Stimulated activated naive CD8-positive, alpha-beta T cell treated with anti-CD3 and anti-CD28 coated beads, Interleukin-15, Interleukin-2, amounts not matched to agents 100 ng/mL and 50 ng/mL, for 24 hours (primary cell): ENCODE data around the gene ARID1B.

Experiments
- H3K27ac Mint-ChIP-seq: one replicate; pipeline ENCODE4 v1.8.0; 2021; ENCODE audit warnings: mild to moderate bottlenecking, mixed read lengths
- H3K27me3 Mint-ChIP-seq: one replicate; pipeline ENCODE4 v1.8.0; 2021; ENCODE audit warnings: mixed read lengths
- H3K36me3 Mint-ChIP-seq: one replicate; pipeline ENCODE4 v1.8.0; 2021; ENCODE audit warnings: low read depth, mixed read lengths
- H3K4me1 Mint-ChIP-seq: one replicate; pipeline ENCODE4 v1.8.0; 2021; ENCODE audit warnings: low read depth, mixed read lengths
- H3K4me3 Mint-ChIP-seq: one replicate; pipeline ENCODE4 v1.8.0; 2021; ENCODE audit warnings: mild to moderate bottlenecking, mixed read lengths
- H3K9me3 Mint-ChIP-seq: one replicate; pipeline ENCODE4 v1.8.0; 2021; ENCODE audit warnings: mixed read lengths

ARID1B gene

DNA sequence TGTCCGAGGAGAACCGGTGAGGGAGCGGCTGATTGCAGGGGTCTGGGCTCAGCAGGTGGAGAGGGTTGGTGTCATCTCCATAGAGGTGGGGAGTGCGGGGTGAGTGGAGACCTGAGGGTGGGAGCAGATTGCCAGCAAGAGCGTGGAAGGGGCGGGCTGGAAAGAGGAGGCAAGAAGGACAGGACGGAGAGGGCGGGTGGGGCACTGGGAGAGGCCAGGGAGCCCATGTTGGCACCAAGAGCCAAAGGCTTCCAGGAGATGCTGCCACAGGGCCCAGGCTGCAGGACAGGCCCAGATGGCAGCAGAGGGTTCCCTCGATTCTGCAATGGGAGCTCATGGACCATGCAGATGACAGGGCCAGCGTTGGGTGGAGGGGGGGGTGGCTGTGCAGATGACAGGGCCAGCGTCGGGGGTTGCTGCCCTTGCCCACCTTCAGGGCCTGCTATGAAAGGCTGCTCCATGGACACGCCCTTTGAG is 440.8 kb downstream of the ARID1B start:
- Mint-ChIP-seq H3K27me3 (no peaks in the 10 kb centered on the region), H3K4me1 (peaks cover 25% of the 10 kb centered on the region), H3K27ac (no peak overlapping the region), H3K9me3 (no peaks in the 10 kb centered on the region), H3K4me3 (no peak overlapping the region), H3K36me3 (no peaks in the 10 kb centered on the region)

DNA sequence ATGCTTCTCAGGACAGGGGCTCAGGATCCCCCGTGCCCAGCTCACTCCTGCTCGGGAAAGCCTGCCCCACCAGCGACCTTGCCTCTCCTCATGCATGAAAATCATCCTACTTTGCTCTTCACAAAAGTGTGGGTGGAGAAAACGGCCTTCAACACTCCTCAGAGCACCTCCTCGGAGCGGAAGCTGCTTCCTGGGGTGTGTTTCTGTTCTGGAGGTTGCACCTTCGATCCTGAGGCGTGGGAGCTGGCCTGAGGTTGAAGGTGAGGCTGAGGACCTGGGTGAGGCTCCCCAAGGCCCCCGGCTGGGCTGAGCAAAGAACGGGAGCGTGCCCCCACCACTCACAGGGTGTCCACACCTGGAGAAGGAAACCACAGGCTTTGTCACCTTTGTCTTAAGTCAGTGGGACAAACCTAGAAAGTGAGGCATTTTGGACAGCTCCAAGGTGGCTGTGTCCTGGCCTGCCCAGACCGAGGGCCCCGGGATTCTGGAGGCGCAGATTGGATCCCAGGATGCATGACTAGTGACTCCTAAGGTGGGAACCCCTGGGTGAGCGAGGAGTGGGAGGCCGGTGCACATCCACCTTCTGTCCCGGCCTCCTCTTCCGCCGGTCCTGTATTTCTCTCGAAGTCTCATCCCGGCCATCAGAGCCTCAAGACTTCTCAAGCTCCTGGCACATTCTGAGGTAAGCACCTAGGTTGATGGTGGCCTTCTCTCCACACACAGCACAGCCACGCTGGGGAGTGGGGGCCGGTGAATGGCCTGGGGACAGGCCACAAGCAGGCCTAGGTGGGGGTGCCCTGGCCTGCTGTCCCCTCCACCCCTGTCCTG is 441.4 kb downstream of the ARID1B start:
- H3K9me3 Mint-ChIP-seq = no peaks in the 10 kb centered on the region
- peaks cover 29% of the 10 kb centered on the region for H3K4me1 Mint-ChIP-seq
- H3K4me3 Mint-ChIP-seq = no peak overlapping the region
- H3K27ac Mint-ChIP-seq = no peak overlapping the region
- H3K27me3 Mint-ChIP-seq = no peaks in the 10 kb centered on the region
- H3K36me3 Mint-ChIP-seq = no peaks in the 10 kb centered on the region

DNA sequence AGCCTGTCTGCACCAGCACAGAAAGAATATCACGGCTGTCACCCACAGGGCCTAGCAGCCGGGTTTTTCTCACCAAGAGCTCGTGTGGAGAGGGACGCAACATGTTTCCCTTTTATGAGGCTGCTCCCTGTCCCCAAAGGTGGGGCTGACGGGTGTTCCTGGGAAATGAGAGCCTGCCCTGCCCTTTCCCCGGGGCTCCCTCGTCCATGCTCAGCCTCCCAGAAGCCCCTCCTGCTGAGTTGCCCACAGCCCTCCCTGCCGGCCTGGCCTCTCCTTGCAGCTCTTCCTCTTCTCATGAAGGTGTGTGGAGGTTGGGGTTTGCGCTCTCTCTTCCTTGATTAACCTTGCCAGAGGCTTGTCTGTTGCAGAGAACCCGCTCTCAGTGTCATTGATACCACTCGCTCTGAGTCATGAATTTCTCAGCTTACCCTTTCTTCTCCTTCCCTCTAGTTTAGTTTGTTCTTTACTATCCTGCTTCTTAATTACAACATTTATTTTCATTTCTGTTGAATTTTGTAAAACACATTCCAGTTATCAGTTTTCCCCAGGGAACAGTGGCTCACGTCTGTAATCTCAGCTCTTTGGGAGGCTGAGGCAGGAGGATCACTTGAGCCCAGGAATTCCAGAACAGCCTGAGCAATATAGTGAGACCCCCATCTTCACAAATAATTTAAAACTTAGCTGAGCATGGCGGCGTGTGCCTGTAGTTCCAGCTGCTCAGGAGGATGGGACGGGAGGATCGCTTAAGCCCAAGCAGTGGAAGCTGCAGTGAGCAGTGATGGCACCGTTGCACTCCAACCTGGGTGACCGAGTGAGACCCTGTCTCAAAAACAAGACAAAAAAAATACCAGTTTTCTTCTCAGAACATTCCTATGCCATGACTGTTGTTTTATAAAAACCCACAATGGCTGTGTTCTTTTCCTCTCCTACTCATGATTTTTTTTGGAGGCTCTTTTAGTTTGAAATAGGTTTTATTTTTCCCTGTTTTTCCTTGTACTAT is 442.3 kb downstream of the ARID1B start:
- no peaks in the 10 kb centered on the region for H3K9me3 Mint-ChIP-seq
- H3K4me1 Mint-ChIP-seq = peaks cover 34% of the 10 kb centered on the region
- no peaks in the 10 kb centered on the region for H3K36me3 Mint-ChIP-seq
- no peaks in the 10 kb centered on the region for H3K27me3 Mint-ChIP-seq
- H3K4me3 Mint-ChIP-seq = no peak overlapping the region
- H3K27ac Mint-ChIP-seq = no peak overlapping the region

DNA sequence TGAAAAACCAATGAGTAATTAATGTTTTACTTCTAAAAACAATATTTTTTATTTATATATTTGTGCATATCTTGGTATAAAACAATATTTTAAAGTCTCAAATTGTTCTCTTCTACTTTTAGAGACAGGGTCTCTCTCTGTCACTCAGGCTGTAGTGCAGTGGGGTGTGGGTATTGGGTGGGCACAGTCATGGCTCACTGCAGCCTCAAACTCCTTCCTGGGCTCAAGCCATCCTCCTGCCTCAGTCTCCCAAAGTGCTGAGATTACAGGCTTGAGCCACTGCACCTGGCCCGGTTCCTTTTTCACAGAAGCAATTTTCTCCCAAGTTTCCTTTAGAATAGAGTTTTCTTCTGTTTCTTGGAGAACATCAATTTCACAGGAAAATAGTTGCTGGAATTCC is 443.3 kb downstream of the ARID1B start:
- H3K4me1 Mint-ChIP-seq = peaks cover 34% of the 10 kb centered on the region
- H3K9me3 Mint-ChIP-seq = no peaks in the 10 kb centered on the region

DNA sequence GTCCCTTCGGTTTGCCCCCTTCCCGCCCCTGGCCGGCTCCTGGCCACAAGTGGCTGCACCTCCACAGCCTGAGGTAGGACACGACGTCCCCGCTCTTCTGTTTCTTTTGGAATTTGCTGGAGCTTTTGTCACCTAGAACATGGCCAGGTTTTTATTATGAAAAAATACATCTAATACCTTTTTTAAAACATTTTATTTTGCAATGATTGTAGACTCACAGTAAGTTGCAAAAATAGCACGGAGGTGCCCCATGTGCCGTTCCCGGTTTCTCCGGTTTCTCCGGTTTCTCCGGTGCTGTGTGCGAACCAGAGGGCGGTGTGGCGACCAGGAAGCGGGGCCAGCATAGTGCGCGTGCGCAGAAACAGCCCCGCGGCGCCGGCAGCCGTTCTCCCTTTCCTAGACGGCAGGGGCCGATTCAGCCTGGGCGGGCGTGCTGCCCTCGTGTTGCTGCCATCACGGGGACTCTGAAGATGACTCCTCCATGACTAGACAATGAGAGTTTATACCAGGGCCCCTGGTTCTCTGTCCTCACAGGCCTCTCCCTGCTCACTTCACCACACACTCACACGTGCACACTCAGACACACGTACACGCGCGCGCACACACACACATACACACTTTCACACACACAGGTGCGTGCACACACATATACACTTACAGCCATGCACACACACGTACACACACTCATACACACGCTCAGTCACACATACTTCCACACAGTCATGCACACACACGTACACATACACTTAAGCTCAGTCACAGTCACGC is 444.1 kb downstream of the ARID1B start:
- Mint-ChIP-seq H3K27ac (peak overlapping the region; percentile 85), H3K4me1 (peaks cover 34% of the 10 kb centered on the region), H3K9me3 (no peaks in the 10 kb centered on the region)

More for the DNA sequence above, 443.3 kb downstream of the ARID1B start:
- Mint-ChIP-seq H3K4me3 (peak overlapping the region; percentile 83), H3K27ac (no peak overlapping the region), H3K27me3 (no peaks in the 10 kb centered on the region), H3K36me3 (no peaks in the 10 kb centered on the region)

DNA sequence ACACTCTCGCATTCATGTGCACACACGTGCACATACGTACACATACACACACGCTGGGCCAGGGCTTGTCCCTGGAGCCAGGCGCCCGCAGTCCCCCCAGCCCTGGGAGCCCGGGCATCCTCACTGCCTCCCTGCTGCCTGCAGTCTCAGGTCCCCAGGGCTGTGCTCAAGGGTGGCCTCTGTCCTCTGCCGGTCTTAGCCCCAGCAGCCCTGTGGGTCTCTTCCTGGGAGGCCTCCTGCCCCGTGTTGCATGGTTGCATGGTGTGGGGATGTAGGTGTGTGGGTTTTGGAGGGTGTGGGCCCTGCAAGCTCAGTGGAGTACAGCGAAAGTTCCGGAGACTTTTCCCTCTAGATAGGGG is 444.6 kb downstream of the ARID1B start:
- H3K36me3 Mint-ChIP-seq = no peaks in the 10 kb centered on the region
- H3K27ac Mint-ChIP-seq = peak overlapping the region; percentile 85
- peaks cover 35% of the 10 kb centered on the region for H3K4me1 Mint-ChIP-seq
- peak overlapping the region; percentile 83 for H3K4me3 Mint-ChIP-seq
- H3K9me3 Mint-ChIP-seq = no peaks in the 10 kb centered on the region
- no peaks in the 10 kb centered on the region for H3K27me3 Mint-ChIP-seq

More for the DNA sequence above, 444.1 kb downstream of the ARID1B start:
- Mint-ChIP-seq H3K27me3 (no peaks in the 10 kb centered on the region), H3K36me3 (no peaks in the 10 kb centered on the region), H3K4me3 (peak overlapping the region; percentile 83)

DNA sequence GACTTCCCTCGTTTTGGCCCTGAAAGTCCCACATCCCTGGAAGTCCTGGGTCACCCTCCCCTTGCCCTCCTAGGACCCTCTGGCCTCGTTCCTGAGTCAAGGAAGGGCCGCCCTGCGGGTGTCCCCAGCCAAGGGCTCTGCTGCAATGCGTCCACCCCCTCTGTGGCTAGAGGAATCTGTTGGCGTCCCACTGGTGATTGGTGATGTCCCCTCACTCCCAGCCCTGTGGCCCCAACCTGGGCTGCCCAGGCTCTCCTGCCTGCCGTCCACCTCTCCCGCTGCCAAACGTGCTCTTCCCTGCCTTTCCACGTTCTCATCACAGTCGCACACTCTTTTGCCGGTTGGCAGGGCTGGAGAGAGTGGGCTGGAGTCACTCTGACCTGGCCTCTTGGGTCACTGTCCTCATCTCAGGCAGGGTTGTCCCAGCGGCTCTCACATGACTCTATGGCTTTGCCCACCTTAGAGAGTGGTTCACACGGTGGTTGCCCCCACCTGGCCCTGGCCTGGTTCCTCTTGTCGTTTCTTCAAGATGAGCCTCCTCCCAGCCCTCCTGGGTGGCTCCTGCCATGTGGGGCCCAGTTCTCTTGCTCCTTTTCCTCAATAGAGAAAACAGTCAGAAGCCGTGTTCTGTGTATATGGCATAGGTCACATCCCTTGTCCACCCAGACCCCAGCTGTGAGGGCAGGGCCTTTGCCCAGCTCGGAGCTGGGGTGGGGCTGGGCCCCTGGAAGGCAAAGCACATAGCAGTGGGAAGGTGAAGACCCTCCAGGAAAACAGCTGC is 445.2 kb downstream of the ARID1B start:
- H3K4me1 Mint-ChIP-seq = peaks cover 41% of the 10 kb centered on the region
- no peaks in the 10 kb centered on the region for H3K27me3 Mint-ChIP-seq
- no peaks in the 10 kb centered on the region for H3K36me3 Mint-ChIP-seq
- H3K4me3 Mint-ChIP-seq = peak overlapping the region; percentile 14
- no peak overlapping the region for H3K27ac Mint-ChIP-seq
- H3K9me3 Mint-ChIP-seq = no peaks in the 10 kb centered on the region

DNA sequence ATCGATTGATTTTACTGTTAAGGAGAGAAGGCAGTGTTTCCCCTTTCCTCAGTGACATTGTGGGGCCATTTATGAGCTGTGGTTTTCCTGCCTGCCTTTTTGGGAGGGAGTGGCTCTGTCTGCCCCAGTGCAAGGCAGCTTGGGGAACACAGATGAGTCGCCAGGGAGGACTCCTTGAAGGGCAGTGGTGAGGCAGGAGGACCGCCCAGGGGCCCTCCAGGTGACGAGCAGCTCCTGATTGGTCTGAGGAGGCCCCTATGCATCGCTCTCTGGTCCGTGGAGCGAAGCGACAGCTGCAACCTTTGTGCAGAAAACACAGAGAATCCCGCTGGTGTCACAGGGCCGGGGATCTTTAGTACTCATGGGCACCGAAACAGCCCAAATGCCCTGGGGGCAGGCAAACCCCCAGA is 445.8 kb downstream of the ARID1B start:
- Mint-ChIP-seq H3K27ac (no peak overlapping the region), H3K36me3 (no peaks in the 10 kb centered on the region), H3K4me1 (peaks cover 47% of the 10 kb centered on the region)

DNA sequence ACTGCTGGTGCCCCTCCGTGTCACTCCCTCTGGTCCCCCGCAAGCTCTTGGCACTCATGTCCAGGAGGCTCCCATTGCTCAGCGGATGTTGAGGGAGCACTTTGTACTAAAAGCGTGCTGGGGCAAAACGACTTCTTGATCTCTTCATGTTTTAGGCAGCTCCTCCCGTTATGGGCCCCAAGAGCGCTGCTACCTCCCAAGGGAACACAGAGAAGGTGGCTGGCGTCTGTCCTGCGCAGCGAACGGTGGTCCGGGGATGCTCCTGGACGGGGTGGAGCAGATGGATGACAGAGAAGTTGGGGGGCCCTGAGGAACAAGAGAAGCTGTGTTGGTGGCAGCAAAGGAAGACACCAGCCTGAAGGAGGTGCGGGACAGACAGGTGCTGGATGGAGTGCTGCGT is 446.3 kb downstream of the ARID1B start:
- H3K9me3 Mint-ChIP-seq = no peaks in the 10 kb centered on the region
- no peak overlapping the region for H3K4me3 Mint-ChIP-seq
- no peaks in the 10 kb centered on the region for H3K27me3 Mint-ChIP-seq
- H3K27ac Mint-ChIP-seq = no peak overlapping the region
- peaks cover 47% of the 10 kb centered on the region for H3K4me1 Mint-ChIP-seq
- no peaks in the 10 kb centered on the region for H3K36me3 Mint-ChIP-seq

More for the DNA sequence above, 445.8 kb downstream of the ARID1B start:
- Mint-ChIP-seq H3K4me3 (no peak overlapping the region), H3K9me3 (no peaks in the 10 kb centered on the region), H3K27me3 (no peaks in the 10 kb centered on the region)

DNA sequence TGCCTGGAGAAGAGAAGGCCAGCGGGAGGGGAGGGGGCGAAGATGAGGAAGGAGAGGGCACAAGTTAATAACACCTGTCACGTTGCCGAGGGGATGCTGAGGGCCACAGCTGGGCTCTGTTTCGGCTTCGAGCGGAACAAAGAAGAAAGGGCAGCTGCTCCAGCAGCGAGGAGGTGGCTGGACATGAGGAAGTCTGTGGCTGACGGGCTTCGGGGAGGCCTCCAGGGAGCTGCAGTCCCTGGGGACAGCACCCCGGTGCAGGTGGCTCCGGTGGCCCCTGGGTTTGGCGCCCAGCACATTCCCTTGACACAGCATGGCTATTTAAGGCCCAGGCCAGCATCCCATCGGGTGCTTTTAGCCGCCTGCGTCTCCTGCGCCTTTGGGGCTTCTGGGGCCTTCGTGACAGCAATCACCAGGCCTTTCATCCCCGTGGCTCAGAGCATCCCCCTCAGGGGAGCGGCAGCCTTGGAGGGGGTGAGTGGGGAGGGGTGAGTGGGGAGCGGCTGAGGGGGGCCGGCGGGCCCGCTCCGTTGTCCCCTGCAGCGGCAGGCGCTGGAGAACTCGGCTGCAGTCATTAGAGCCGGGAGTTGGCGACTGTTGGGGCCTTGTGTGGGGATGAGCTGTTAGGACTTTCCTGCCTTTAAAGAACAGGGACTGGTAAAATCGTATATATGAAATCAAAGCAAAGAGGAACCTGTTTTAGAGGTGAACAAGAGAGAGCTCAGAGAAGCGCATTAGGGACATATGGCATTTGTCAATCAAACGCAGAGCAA is 447.2 kb downstream of the ARID1B start:
- Mint-ChIP-seq H3K9me3 (no peaks in the 10 kb centered on the region), H3K4me1 (peaks cover 47% of the 10 kb centered on the region), H3K27me3 (no peaks in the 10 kb centered on the region), H3K27ac (no peak overlapping the region), H3K36me3 (no peaks in the 10 kb centered on the region), H3K4me3 (no peak overlapping the region)

DNA sequence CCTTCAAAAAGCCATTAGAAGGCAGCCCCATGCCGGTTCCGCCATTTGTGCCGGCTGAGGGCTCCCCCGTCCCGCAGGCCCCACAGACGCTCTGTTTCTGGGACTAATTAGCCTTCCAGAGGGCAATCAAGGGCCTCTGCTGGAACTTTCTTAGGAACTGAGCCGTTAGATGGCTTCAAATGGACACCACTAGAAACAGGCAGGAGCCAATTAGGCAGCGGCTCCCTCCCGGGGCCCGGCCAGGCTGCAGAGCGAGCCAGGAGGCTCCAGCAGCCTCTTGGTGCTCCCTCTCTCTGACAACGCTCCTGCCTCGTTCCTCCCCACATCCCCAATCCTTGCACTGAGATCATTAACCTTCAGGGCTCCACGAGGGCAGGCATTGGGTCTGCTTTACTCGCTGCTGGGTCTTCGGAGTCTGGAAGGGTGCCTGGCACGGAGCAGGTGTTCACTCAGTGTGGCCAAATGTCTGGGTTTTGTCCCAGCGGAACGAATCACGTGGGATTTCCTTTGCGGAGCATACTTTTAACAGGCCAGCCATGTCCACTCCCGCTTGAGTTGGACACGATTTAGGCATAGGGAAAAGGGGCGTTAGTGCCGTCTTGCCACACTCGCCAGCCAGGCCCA is 447.9 kb downstream of the ARID1B start:
- H3K27me3 Mint-ChIP-seq = no peaks in the 10 kb centered on the region
- no peaks in the 10 kb centered on the region for H3K9me3 Mint-ChIP-seq
- H3K27ac Mint-ChIP-seq = no peak overlapping the region
- H3K4me1 Mint-ChIP-seq = peaks cover 46% of the 10 kb centered on the region
- no peaks in the 10 kb centered on the region for H3K36me3 Mint-ChIP-seq
- no peak overlapping the region for H3K4me3 Mint-ChIP-seq

DNA sequence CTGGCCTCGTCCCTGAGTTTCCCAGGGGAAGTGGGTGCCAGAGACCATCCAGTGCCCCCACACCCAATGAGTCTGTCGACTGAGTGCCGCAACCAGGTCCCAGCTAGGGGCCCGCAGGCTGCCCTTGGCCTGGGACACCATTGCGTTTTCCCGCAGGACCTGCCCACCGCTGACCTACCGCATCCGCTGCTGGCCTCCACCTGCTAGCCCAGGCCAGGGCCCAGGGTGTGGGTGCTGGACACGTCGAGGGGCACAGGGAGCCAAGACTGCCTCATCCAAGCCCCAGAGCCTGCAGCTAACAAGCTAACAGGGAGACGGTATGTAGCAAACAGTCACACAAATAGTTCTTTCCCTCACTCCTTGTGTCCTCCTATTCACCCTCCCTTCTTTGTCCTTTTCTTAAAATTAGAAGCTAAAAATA is 448.4 kb downstream of the ARID1B start:
- no peaks in the 10 kb centered on the region for H3K9me3 Mint-ChIP-seq
- no peak overlapping the region for H3K27ac Mint-ChIP-seq
- H3K4me1 Mint-ChIP-seq = peaks cover 42% of the 10 kb centered on the region
- H3K4me3 Mint-ChIP-seq = no peak overlapping the region
- peaks cover 3% of the 10 kb centered on the region for H3K27me3 Mint-ChIP-seq
- H3K36me3 Mint-ChIP-seq = no peaks in the 10 kb centered on the region

DNA sequence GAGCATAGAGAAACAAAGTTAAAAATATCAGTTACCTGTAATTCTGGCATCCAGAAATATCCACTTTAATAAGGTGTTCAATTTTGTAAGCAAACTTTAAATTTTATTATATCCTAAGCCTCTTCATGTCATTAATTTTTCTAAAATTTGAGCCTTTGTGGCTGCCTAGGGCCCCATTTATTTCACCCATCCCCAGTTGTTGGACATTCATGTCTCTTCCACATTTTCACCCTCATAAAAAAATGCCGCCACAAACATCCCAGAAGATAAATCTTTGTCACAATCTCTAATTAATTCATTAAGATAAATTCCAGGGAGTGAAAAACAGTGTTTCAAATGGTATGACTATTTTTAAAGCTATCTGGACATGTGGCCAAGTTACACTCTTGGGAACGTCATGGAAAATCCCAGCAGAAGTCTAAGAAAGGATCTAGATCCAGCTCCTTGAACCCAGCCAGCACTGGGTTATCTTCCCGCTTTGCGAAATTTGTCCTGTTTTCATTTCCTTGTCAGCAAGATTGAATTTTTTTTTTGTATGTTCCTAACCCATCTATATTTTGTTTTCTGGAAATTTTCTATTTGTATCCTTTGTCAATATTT is 448.9 kb downstream of the ARID1B start:
- Mint-ChIP-seq H3K36me3 (no peaks in the 10 kb centered on the region), H3K9me3 (no peaks in the 10 kb centered on the region), H3K27me3 (peaks cover 5% of the 10 kb centered on the region), H3K27ac (no peak overlapping the region), H3K4me3 (no peak overlapping the region), H3K4me1 (peaks cover 37% of the 10 kb centered on the region)
